Right ventricle myocardium inferior (tissue), 1 donor: Measurements from ENCODE around the gene RASL11B. TPM values are rescaled to one million over a fixed set of nuclear protein-coding genes. Genes with fewer than 3 reads are reported as not detected.

Experiments used
- ATAC-seq: fragments of 200-7000 bp; cut with Tn5 transposase; one replicate; pipeline ENCODE4 v1.9.1; 2020; ENCODE audit warnings: mild to moderate bottlenecking, moderate library complexity
- DNase-seq: peaks from one replicate; pipeline ENCODE4 v3.0.0; 2021; ENCODE audit errors: missing footprints
- intact Hi-C: fragments of 100-400 bp; cut with DNase I; formaldehyde crosslinking; loops from one replicate; pipeline ENCODE4 v1.11.0; 2022
- total RNA-seq: library from RNA; stranded (reverse); fragmentation: NEBNext Ultra II Directional; extraction: Animal tissue kit (Norgen Biotek cat#: 25700); gene quantifications from one replicate; pipeline ENCODE4 v1.2.1, GENCODE V29; 2021
- donor health status: DM: no; HTN: yes; CAD: no; lungs with severe emphysema.

The RASL11B gene
- total RNA-seq, 1 donor from 2014 or later = 3.7 TPM

- intact Hi-C loops = loop anchor here (5.0 to 10.0 kb wide), 3 partner anchors 92 to 260 kb away; no protein-coding TSS in a partner anchor
- ATAC-seq (no peak), DNase-seq (no peak)
Measured at GRCh38 chr4:52865300-52865699, 3.2 kb downstream of the RASL11B start.

- intact Hi-C loops = loop anchor here (5.0 to 10.0 kb wide), 3 partner anchors 91 to 262 kb away; no protein-coding TSS in a partner anchor
- no peak for ATAC-seq
Measured at GRCh38 chr4:52866734-52867133, 4.6 kb downstream of the RASL11B start.

GRCh38 chr4:52867163-52867562, 5.0 kb downstream of the RASL11B start:
- DNase-seq (no peak), ATAC-seq (no peak)
- intact Hi-C loops = loop anchor here (5.0 to 10.0 kb wide), 3 partner anchors 90 to 262 kb away; no protein-coding TSS in a partner anchor

More at GRCh38 chr4:52866734-52867133, 4.6 kb downstream of the RASL11B start:
- DNase-seq = no peak

GRCh38 chr4:52868133-52868532, 6.0 kb downstream of the RASL11B start:
- peak; percentile 66 for DNase-seq
- intact Hi-C loops = loop anchor here (2.0 to 10.0 kb wide), 4 partner anchors 89 to 263 kb away; partner anchors contain the start of gene ERVMER34-1
- ATAC-seq = peak; percentile 88

GRCh38 chr4:52869196-52869595, 7.1 kb downstream of the RASL11B start:
- intact Hi-C loops = loop anchor here (2.0 to 10.0 kb wide), 4 partner anchors 88 to 264 kb away; partner anchors contain the start of gene ERVMER34-1
- peak; percentile 43 for ATAC-seq

GRCh38 chr4:52869656-52870055, 7.5 kb downstream of the RASL11B start:
- ATAC-seq = no peak
- intact Hi-C loops = loop anchor here (2.0 to 10.0 kb wide), 5 partner anchors 43 to 265 kb away; partner anchors contain the start of gene ERVMER34-1

More at GRCh38 chr4:52869196-52869595, 7.1 kb downstream of the RASL11B start:
- DNase-seq = peak; percentile 80

GRCh38 chr4:52870225-52870624, 8.1 kb downstream of the RASL11B start:
- ATAC-seq = peak; percentile 56
- intact Hi-C loops = loop anchor here (5.0 kb wide), 1 partner anchor 42 kb away; no protein-coding TSS in a partner anchor
- DNase-seq = peak; percentile 66

More at GRCh38 chr4:52869656-52870055, 7.5 kb downstream of the RASL11B start:
- DNase-seq = no peak

- DNase-seq = no peak
- no peak for ATAC-seq
- intact Hi-C loops = loop anchor here (5.0 kb wide), 1 partner anchor 39 kb away; no protein-coding TSS in a partner anchor
Measured at GRCh38 chr4:52873191-52873590, 11.1 kb downstream of the RASL11B start.

- ATAC-seq (peak; percentile 65), DNase-seq (no peak)
- intact Hi-C loops = loop anchor here (5.0 kb wide), 1 partner anchor 38 kb away; no protein-coding TSS in a partner anchor
Measured at GRCh38 chr4:52873861-52874343, 11.8 kb downstream of the RASL11B start.

GRCh38 chr4:52874948-52875347, 12.8 kb downstream of the RASL11B start:
- no peak for DNase-seq
- intact Hi-C loops = loop anchor here (5.0 kb wide), 1 partner anchor 37 kb away; no protein-coding TSS in a partner anchor
- ATAC-seq = no peak

- intact Hi-C loops = no loop called here
- ATAC-seq (no peak), DNase-seq (no peak)
Measured at GRCh38 chr4:52876069-52876468, 14.0 kb downstream of the RASL11B start.

GRCh38 chr4:52877036-52877435, 14.9 kb downstream of the RASL11B start:
- ATAC-seq = peak; percentile 70
- no peak for DNase-seq
- intact Hi-C loops = no loop called here

- no peak for ATAC-seq
- DNase-seq = no peak
- intact Hi-C loops = no loop called here
Measured at GRCh38 chr4:52877694-52878093, 15.6 kb downstream of the RASL11B start.

- no peak for DNase-seq
- no peak for ATAC-seq
- intact Hi-C loops = no loop called here
Measured at GRCh38 chr4:52879471-52879870, 17.4 kb downstream of the RASL11B start.

GRCh38 chr4:52880994-52881393, 18.9 kb downstream of the RASL11B start:
- intact Hi-C loops = no loop called here
- ATAC-seq (no peak), DNase-seq (no peak)

GRCh38 chr4:52883183-52883621, 21.1 kb downstream of the RASL11B start:
- DNase-seq (no peak), ATAC-seq (no peak)
- intact Hi-C loops = no loop called here

- peak; percentile 26 for ATAC-seq
Measured at GRCh38 chr4:52883707-52884669, 21.9 kb downstream of the RASL11B start.

GRCh38 chr4:52884994-52885393, 22.9 kb downstream of the RASL11B start:
- intact Hi-C loops = no loop called here
- DNase-seq (no peak), ATAC-seq (no peak)

More at GRCh38 chr4:52883707-52884669, 21.9 kb downstream of the RASL11B start:
- DNase-seq = no peak
- intact Hi-C loops = no loop called here

- intact Hi-C loops = no loop called here
- DNase-seq = no peak
- ATAC-seq = no peak
Measured at GRCh38 chr4:52889354-52889753, 27.2 kb downstream of the RASL11B start.
